Measurements from ENCODE around the gene PCED1A.

PCED1A gene

GRCh38 chr20:2805689-2806350, 34.6 kb downstream of the PCED1A start:
- no peak overlapping the region for H3K4me3 ChIP-seq (ENCODE audit: low read depth, low read length)
- H3K27me3 ChIP-seq (ENCODE audit: control insufficient read depth, insufficient read depth, low read length): peaks cover 4% of the 10 kb centered on the region

DNA sequence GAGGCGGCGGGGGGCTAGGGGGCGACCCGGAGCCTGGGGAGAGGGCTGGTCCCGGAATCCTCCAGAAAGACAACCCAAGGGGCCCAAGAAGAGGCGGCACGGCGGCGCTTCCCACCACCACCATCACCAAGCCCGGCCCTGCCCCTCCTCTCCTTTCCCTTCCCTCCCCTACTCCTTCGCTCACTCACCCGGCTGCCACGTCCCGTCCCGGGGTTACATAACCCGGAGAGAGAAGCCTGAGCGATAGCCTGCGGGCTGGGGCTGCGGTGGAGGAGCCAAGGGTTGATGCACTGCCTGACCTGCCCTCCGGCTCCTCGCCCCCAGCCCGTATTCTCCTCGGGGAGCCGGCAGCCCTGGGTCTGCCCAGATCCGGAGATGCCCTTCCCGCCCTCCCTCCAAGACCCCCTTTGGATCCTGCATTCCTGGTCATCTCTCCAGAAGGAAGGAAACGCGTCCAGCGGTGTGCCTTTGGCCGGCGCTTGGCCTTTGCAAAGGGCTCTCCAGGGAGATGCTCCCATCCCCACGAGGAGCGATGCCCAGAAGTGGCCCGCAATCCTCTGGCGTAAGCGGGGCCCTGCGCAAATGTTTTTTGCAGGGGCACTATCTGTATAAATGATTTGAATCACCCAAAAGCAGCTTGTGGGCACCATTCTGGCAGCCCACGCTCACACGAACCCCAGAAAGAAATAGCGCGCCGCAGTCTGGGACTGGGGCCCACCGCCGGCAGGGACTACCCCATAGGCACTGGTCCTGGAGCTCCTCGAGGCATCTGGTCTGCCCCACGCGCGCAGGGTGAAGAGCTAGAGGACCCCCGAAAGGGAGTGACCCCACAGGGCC, 35.4 kb downstream of the PCED1A start:
- TF ChIP-seq CTCF (IDR thresholded peaks at IDR 0.05): no peak
- no peak overlapping the region for H3K4me3 ChIP-seq (ENCODE audit: low read depth, low read length)
- H3K27me3 ChIP-seq (ENCODE audit: control insufficient read depth, insufficient read depth, low read length): peaks cover 6% of the 10 kb centered on the region
- H3K9ac ChIP-seq: no peak overlapping the region
- H3K79me2 ChIP-seq: no peaks in the 10 kb centered on the region
- H3K4me2 ChIP-seq (ENCODE audit: low read length): no peak overlapping the region
- no peaks in the 10 kb centered on the region for H3K36me3 ChIP-seq (ENCODE audit: control insufficient read depth, insufficient read depth, low read length)
- H2AFZ ChIP-seq: no peak overlapping the region
- H3K4me1 ChIP-seq: peaks cover 3% of the 10 kb centered on the region
- H3K27ac ChIP-seq: no peak overlapping the region
- H3K9me3 ChIP-seq (ENCODE audit: control insufficient read depth, low read length): no peaks in the 10 kb centered on the region

More at GRCh38 chr20:2805689-2806350, 34.6 kb downstream of the PCED1A start:
- H3K27ac ChIP-seq: no peak overlapping the region
- peaks cover 3% of the 10 kb centered on the region for H3K4me1 ChIP-seq
- H3K4me2 ChIP-seq (ENCODE audit: low read length): no peak overlapping the region
- no peaks in the 10 kb centered on the region for H3K9me3 ChIP-seq (ENCODE audit: control insufficient read depth, low read length)
- TF ChIP-seq CTCF (IDR thresholded peaks at IDR 0.05): no peak
- H2AFZ ChIP-seq: no peak overlapping the region
- H3K79me2 ChIP-seq: no peaks in the 10 kb centered on the region
- no peaks in the 10 kb centered on the region for H3K36me3 ChIP-seq (ENCODE audit: control insufficient read depth, insufficient read depth, low read length)
- H3K9ac ChIP-seq: no peak overlapping the region

DNA sequence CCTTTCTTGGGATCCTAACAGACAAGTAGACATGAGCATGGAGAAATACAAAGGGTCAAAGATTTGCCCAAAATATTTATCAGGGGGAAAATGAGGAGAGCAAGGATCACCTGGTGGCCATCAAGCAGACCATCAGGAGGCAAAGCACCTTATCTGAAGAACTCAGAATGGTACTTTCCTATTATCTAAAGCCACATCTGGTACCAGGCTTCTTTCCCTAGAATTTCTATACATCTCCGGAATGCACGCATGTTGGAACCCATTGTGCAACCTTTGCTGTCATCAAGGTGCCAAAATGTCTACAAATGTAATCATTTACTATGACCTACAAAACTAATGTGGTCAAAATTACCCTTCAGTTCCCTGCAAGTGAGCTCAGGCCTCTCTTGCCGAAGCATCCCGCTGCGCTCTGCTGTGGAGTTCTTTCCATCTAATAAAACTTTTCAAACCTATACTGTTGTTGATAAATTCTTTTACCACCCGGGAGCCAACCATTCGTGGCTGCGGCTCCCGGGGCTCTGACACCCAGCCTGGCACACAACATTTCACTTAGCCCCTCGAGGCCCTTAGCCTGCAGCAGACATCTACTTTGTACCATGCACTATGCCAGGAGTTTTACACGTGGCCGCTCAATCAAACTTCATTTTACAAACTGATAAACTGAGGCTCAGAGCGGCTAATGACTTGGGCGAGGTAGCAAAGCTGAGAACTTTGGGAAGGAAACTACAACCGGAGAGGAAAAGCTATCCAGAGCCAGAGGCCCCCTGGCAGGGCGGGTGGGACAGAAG, 36.2 kb downstream of the PCED1A start:
- no peak overlapping the region for H2AFZ ChIP-seq
- no peak for TF ChIP-seq CTCF (IDR thresholded peaks at IDR 0.05)
- H3K36me3 ChIP-seq (ENCODE audit: control insufficient read depth, insufficient read depth, low read length): no peaks in the 10 kb centered on the region
- no peaks in the 10 kb centered on the region for H3K79me2 ChIP-seq
- no peak overlapping the region for H3K4me3 ChIP-seq (ENCODE audit: low read depth, low read length)
- H3K9ac ChIP-seq: no peak overlapping the region
- no peak overlapping the region for H3K27ac ChIP-seq
- no peak overlapping the region for H3K4me2 ChIP-seq (ENCODE audit: low read length)
- peaks cover 3% of the 10 kb centered on the region for H3K4me1 ChIP-seq
- peaks cover 6% of the 10 kb centered on the region for H3K27me3 ChIP-seq (ENCODE audit: control insufficient read depth, insufficient read depth, low read length)
- H3K9me3 ChIP-seq (ENCODE audit: control insufficient read depth, low read length): no peaks in the 10 kb centered on the region

GRCh38 chr20:2801286-2801728, 39.1 kb downstream of the PCED1A start:
- no peak overlapping the region for H3K27ac ChIP-seq
- H3K36me3 ChIP-seq (ENCODE audit: control insufficient read depth, insufficient read depth, low read length): no peaks in the 10 kb centered on the region
- H2AFZ ChIP-seq: no peak overlapping the region
- H3K9ac ChIP-seq: no peak overlapping the region
- H3K4me2 ChIP-seq (ENCODE audit: low read length): no peak overlapping the region
- H3K4me1 ChIP-seq: peaks cover 3% of the 10 kb centered on the region
- no peaks in the 10 kb centered on the region for H3K79me2 ChIP-seq
- H3K4me3 ChIP-seq (ENCODE audit: low read depth, low read length): no peak overlapping the region
- TF ChIP-seq CTCF (IDR thresholded peaks at IDR 0.05): no peak
- peaks cover 6% of the 10 kb centered on the region for H3K27me3 ChIP-seq (ENCODE audit: control insufficient read depth, insufficient read depth, low read length)
- no peaks in the 10 kb centered on the region for H3K9me3 ChIP-seq (ENCODE audit: control insufficient read depth, low read length)
